Stomach (tissue), 9 donors: Measurements from ENCODE around the gene ECSCR. TPM values are rescaled to one million over a fixed set of nuclear protein-coding genes. Genes with fewer than 3 reads are reported as not detected.

Experiments
- DNase-seq, 2 donors: peaks; one replicate each; pipeline versions ENCODE4 v3.0.0 to v3.0.0-alpha.2; 2013 to 2019
- H3K27ac ChIP-seq, 5 donors: fragments of 200-600 bp in 4 of 5; sonication (generic) in 4 of 5; one replicate each; pipeline ENCODE4 v1.5.1; 2013 to 2019; ENCODE audit warnings: mild to moderate bottlenecking in 1 of 5, moderate library complexity in 1 of 5
- H3K27me3 ChIP-seq, 3 donors: fragments of 200-600 bp; sonication (generic); one replicate each; pipeline ENCODE4 v1.5.1; 2017 to 2019; ENCODE audit warnings: mixed run types in 1 of 3
- H3K36me3 ChIP-seq, 4 donors: fragments of 200-600 bp; sonication (generic); 1 replicate in 3 of 4; 2 replicates in 1 of 4; pipeline ENCODE4 v1.5.1; 2016 to 2019
- H3K4me1 ChIP-seq, 4 donors: fragments of 200-600 bp; sonication (generic); one replicate each; pipeline ENCODE4 v1.5.1; 2016 to 2019
- H3K4me3 ChIP-seq, 4 donors: fragments of 200-600 bp; sonication (generic) in 3 of 4; one replicate each; pipeline ENCODE4 v1.5.1; 2016 to 2019; ENCODE audit warnings: mild to moderate bottlenecking in 1 of 4
- H3K9me3 ChIP-seq, 4 donors: fragments of 200-600 bp; sonication (generic); one replicate each; pipeline ENCODE4 v1.5.1; 2016 to 2019
- EP300 ChIP-seq: sonication (generic); formaldehyde crosslinking; IDR thresholded peaks from one replicate; pipeline ENCODE4 v1.6.1; 2017; ENCODE audit warnings: antibody characterized with exemption
- POLR2A ChIP-seq, 4 donors: fragments of 450-650 bp; IDR thresholded peaks; one replicate each; pipeline ENCODE4 v1.6.1; 2016; ENCODE audit warnings: antibody characterized with exemption in 4 of 4, control low read depth in 2 of 4, mild to moderate bottlenecking in 1 of 4, moderate library complexity in 1 of 4
- POLR2AphosphoS5 ChIP-seq, 3 donors: sonication (generic); formaldehyde crosslinking; IDR thresholded peaks; one replicate each; pipeline ENCODE4 v1.6.1; 2016; ENCODE audit warnings: antibody characterized with exemption in 3 of 3
- WGBS, 5 donors: extraction: QIAGEN DNeasy Blood & Tissue Kit in 3 of 5; methylation state at CpG; one replicate each; pipeline versions ENCODE4 v1.1.5 to v1.1.7; 2013 to 2018; 5-methylcytosine and 5-hydroxymethylcytosine counted together
- intact Hi-C: fragments of 100-400 bp; cut with DNase I; formaldehyde crosslinking; loops from one replicate; pipeline ENCODE4 v1.15.1; 2023; ENCODE audit warnings: low total_unique reads
- polyA plus RNA-seq, 3 donors: library from polyadenylated mRNA; stranded (reverse); fragments of 200-250 nt; gene quantifications; one replicate each; pipeline ENCODE4 v1.2.3, GENCODE V29; 2013
- total RNA-seq, 5 donors: library from RNA; depleted of rRNA; stranded (reverse); fragments of >200 nt; gene quantifications; one replicate each; pipeline versions ENCODE4 v1.1.0 to v1.2.3, GENCODE V29; 2014 to 2016
- TF ChIP-seq, protein P1 (sequence below), 7 experiments: fragments of 450-650 bp in 4 of 7; fragments of 200-600 bp in 3 of 7; sonication (generic) in 3 of 7; IDR thresholded peaks; one replicate each; pipeline ENCODE4 v1.5.1; 2016 to 2019; ENCODE audit warnings: antibody characterized with exemption in 7 of 7, control low read depth in 2 of 7, mild to moderate bottlenecking in 1 of 7
- donor health status: healthy with polysubstance abuse.
- donor health status: Bipolar disorder and iron deficiency.
- donor health status: healthy.

ECSCR gene
- total and polyA plus RNA-seq, 8 donors: 5.4 to 15.2 (median 8.6) TPM; not detected in 2

DNA sequence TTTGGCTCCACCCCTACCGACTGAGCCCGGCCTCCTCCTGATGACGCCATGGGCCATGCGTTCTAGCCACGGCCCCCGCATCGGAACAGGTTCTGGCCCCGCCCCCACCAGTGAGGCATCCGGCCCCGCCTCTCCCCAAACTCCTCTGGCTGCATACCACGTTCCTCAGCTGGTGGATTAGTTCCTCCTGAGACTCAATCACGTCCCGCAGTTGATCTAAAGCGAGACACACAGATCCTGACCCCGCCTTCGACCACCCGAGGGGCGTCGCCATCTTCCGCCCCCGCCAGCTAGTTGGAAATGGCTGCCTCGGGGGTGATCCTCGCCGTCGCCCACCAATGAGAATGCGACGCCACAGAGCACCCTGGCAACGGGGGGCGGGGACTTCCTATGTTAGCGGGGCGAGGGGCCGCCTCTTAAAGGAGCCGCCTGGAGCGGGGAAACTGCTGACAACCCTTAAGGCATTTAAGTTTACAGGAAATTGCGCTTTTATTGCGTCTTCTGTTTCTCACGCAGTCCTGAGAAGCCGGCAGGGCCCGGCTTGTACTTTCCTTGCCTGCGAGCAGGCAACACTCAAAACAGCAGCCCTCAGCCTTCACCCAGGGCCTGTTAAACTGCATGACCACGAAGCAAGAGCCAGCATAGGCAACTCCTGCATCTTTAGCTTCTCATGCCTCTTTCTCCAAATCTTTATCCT is 58.6 kb downstream of the ECSCR start, which contains the start of gene SPATA24:
SPATA24 (minus strand) TSS at position 303 of the 697 bp plus-strand sequence; CDS start at position 274, 29 bp downstream.
- DNase-seq: peak; percentile 97 to 99
- WGBS, 5 donors: 0 to 2% (median 0%) methylated on average over 11 to 41 of the region's 41 CpGs
- Histone ChIP-seq H3K27me3 (no peaks in the 10 kb centered on the region), H3K9me3 (no peaks in the 10 kb centered on the region), H3K36me3 (peaks cover 0 to 3% (median 0%) of the 10 kb centered on the region in 4 donors), H3K4me1 (peaks cover 10 to 16% (median 15%) of the 10 kb centered on the region in 4 donors), H3K4me3 (peak within 1 kb of the TSS; percentile 43 to 56 (median 48)), H3K27ac (peak within 1 kb of the TSS; percentile 85 to 93 (median 90))
- intact Hi-C loops: no loop called here
- TF ChIP-seq EP300 (no peak), POLR2AphosphoS5 (IDR thresholded peaks at IDR 0.05) (peak; percentile 28 to 82 (median 46))
- TF ChIP-seq, protein P1, sequence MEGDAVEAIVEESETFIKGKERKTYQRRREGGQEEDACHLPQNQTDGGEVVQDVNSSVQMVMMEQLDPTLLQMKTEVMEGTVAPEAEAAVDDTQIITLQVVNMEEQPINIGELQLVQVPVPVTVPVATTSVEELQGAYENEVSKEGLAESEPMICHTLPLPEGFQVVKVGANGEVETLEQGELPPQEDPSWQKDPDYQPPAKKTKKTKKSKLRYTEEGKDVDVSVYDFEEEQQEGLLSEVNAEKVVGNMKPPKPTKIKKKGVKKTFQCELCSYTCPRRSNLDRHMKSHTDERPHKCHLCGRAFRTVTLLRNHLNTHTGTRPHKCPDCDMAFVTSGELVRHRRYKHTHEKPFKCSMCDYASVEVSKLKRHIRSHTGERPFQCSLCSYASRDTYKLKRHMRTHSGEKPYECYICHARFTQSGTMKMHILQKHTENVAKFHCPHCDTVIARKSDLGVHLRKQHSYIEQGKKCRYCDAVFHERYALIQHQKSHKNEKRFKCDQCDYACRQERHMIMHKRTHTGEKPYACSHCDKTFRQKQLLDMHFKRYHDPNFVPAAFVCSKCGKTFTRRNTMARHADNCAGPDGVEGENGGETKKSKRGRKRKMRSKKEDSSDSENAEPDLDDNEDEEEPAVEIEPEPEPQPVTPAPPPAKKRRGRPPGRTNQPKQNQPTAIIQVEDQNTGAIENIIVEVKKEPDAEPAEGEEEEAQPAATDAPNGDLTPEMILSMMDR (IDR thresholded peaks at IDR 0.05): no peak

DNA sequence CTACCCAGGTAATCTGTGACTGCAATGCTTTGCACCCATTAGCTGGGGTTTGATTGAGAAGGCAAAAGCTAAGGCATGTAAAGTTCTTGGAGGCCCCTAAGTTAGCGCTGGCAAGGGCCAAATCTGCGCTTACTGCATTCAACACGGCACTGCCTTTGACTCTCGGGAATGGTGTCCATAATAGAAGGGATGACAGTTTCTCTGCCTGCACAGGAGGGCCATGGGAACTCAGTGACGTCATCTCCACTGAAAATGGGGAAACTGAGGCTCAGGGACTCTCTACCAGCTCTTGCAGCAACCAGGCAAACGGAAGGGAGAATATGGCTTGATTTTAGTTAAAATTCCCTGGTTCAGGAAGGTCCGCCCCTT is 59.1 kb downstream of the ECSCR start:
- peak overlapping the region; percentile 43 to 56 (median 48) for H3K4me3 ChIP-seq
- peaks cover 0 to 3% (median 0%) of the 10 kb centered on the region in 4 donors for H3K36me3 ChIP-seq
- WGBS, 5 donors: 7 to 18% (median 14%) methylated on average over 6 to 7 of the region's 7 CpGs
- intact Hi-C loops: no loop called here
- no peaks in the 10 kb centered on the region for H3K9me3 ChIP-seq
- TF ChIP-seq, protein P1 (IDR thresholded peaks at IDR 0.05): no peak
- TF ChIP-seq EP300 (no peak), POLR2AphosphoS5 (IDR thresholded peaks at IDR 0.05) (no peak), POLR2A (IDR thresholded peaks at IDR 0.05) (no peak)
- peak overlapping the region; percentile 85 to 93 (median 90) for H3K27ac ChIP-seq
- no peaks in the 10 kb centered on the region for H3K27me3 ChIP-seq
- H3K4me1 ChIP-seq: peaks cover 10 to 16% (median 15%) of the 10 kb centered on the region in 4 donors
- no peak for DNase-seq

GRCh38 chr5:139402561-139403158 is 59.9 kb downstream of the ECSCR start:
- intact Hi-C loops: no loop called here
- peak in 1 of 2 donors; percentile 47 for DNase-seq
- H3K4me3 ChIP-seq: no peak overlapping the region

GRCh38 chr5:139401546-139401945 is 61.0 kb downstream of the ECSCR start:
- H3K27me3 ChIP-seq: no peaks in the 10 kb centered on the region
- WGBS, 5 donors: 86 to 92% (median 90%) methylated on average over 7 to 10 of the region's 10 CpGs
- no peak for DNase-seq
- TF ChIP-seq POLR2A (IDR thresholded peaks at IDR 0.05): no peak
- no peak for TF ChIP-seq POLR2AphosphoS5 (IDR thresholded peaks at IDR 0.05)
- no peak for TF ChIP-seq EP300
- TF ChIP-seq, protein P1 (IDR thresholded peaks at IDR 0.05): no peak
- peaks cover 0 to 3% (median 0%) of the 10 kb centered on the region in 4 donors for H3K36me3 ChIP-seq
- intact Hi-C loops: no loop called here
- no peaks in the 10 kb centered on the region for H3K9me3 ChIP-seq
- H3K27ac ChIP-seq: no peak overlapping the region
- H3K4me3 ChIP-seq: no peak overlapping the region
- H3K4me1 ChIP-seq: peaks cover 10 to 16% (median 15%) of the 10 kb centered on the region in 4 donors

More at GRCh38 chr5:139402561-139403158, 59.9 kb downstream of the ECSCR start:
- TF ChIP-seq, protein P1 (IDR thresholded peaks at IDR 0.05): peak in 2 of 7 experiments; percentile 16 to 31
- TF ChIP-seq POLR2AphosphoS5 (IDR thresholded peaks at IDR 0.05) (no peak), POLR2A (IDR thresholded peaks at IDR 0.05) (no peak), EP300 (no peak)
- WGBS, 5 donors: 70 to 76% (median 71%) methylated on average over 7 of the region's 7 CpGs
- H3K4me1 ChIP-seq: peaks cover 10 to 16% (median 15%) of the 10 kb centered on the region in 4 donors
- H3K27me3 ChIP-seq: no peaks in the 10 kb centered on the region
- peaks cover 0 to 3% (median 0%) of the 10 kb centered on the region in 4 donors for H3K36me3 ChIP-seq
- no peaks in the 10 kb centered on the region for H3K9me3 ChIP-seq
- peak overlapping the region in 2 of 5 donors; percentile 89 to 90 for H3K27ac ChIP-seq
